Muscle layer of duodenum (tissue), 2 donors: Measurements from ENCODE around the gene FTSJ1.

Experiments
- H3K27ac ChIP-seq: one replicate; pipeline ENCODE4 v1.7.0; 2013; ENCODE audit warnings: mild to moderate bottlenecking, low read length
- H3K27me3 ChIP-seq: one replicate; pipeline ENCODE4 v1.7.0; 2013; ENCODE audit warnings: low read depth, mild to moderate bottlenecking, control low read depth, low read length
- H3K36me3 ChIP-seq, 2 donors: one replicate each; pipeline ENCODE4 v1.7.0; 2013; ENCODE audit warnings: low read length in 2 of 2, control low read depth in 1 of 2, mild to moderate bottlenecking in 1 of 2; ENCODE audit not compliant: insufficient read depth in 2 of 2, control insufficient read depth in 1 of 2
- H3K4me1 ChIP-seq, 2 donors: one replicate each; pipeline ENCODE4 v1.7.0; 2013; ENCODE audit warnings: low read length in 2 of 2, mild to moderate bottlenecking in 2 of 2, control low read depth in 1 of 2, moderate library complexity in 1 of 2; ENCODE audit not compliant: insufficient read depth in 2 of 2, control insufficient read depth in 1 of 2
- H3K4me3 ChIP-seq, 2 donors: one replicate each; pipeline ENCODE4 v1.7.0; 2013; ENCODE audit warnings: low read length in 2 of 2, low read depth in 1 of 2, mild to moderate bottlenecking in 1 of 2
- H3K9me3 ChIP-seq, 2 donors: one replicate each; pipeline ENCODE4 v1.7.0; 2013; ENCODE audit warnings: low read length in 2 of 2, control low read depth in 1 of 2, mild to moderate bottlenecking in 1 of 2; ENCODE audit not compliant: control insufficient read depth in 1 of 2
- donor health status: healthy.

The FTSJ1 gene

DNA sequence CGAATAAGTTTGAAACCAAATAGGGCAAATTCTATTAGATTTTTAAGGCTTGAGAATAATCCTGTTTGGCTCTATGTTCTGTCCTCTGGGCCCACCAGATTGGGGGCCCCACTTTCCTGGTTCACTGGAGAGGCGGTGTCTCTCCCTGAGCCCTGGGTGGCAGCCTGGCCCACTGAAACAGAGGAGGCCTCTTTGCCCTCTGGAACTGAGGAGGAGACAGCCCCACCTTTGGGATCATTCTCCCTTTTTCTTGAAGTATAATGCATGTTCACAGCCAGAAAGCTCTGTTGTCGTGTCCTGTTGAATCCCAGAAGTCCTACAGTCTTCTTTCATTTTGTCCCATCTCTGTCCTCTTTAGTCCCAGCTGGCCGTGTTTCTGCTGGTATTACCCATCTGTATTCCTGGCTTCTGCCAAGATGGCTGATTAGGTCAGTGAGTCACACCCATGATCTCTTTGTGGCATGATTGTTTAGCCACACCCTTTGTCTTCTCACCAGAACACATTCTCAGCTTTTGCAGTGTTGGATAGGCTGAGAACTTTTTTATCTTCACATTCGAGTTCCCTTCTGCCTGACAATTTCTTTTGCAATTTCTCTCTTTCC lies 55.5 kb downstream of the FTSJ1 start:
- no peak overlapping the region for H3K4me3 ChIP-seq
- H3K27me3 ChIP-seq, result no peaks in the 10 kb centered on the region
- no peaks in the 10 kb centered on the region for H3K4me1 ChIP-seq
- no peaks in the 10 kb centered on the region for H3K9me3 ChIP-seq
- no peak overlapping the region for H3K27ac ChIP-seq
- peaks cover 5 to 10% of the 10 kb centered on the region in 2 donors for H3K36me3 ChIP-seq

DNA sequence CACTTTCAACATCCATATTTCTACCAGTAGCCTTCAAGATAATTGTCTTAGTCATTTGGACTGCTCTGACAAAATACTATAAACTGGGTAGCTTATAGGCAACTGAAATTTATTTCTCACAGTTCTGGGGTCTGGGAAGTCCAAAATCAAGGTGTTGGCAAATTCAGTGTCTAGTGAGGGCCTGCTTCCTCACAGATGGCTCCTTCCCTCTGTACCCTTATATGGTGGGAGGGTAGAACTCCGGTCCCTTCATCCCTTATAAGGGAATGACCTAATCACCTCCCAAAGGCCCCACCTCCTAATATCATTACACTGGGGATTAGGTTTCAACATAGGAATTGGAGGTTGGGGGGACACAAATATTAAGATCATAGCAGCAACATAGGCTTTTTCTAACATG lies 56.2 kb downstream of the FTSJ1 start:
- Histone ChIP-seq H3K36me3 (peaks cover 2% of the 10 kb centered on the region in 2 donors), H3K27ac (no peak overlapping the region), H3K4me3 (no peak overlapping the region), H3K9me3 (no peaks in the 10 kb centered on the region), H3K4me1 (no peaks in the 10 kb centered on the region), H3K27me3 (no peaks in the 10 kb centered on the region)

DNA sequence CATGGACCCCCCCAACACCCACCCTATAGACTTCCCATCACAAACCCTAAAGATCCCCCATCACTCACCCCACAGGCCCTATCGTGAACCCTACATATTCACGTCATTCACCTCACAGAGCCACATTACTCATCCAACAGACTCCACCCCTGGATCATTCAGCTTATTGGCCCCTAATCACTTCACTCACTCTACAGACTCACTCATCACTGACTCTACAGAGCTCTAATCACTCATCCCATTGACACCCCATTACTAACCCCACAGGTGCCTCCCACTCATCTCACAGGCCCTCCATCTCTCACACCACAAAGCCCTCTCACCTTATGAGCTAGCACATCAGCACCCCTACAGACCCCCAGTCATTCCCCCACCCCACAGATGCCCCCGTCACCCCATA lies 57.2 kb downstream of the FTSJ1 start:
- Histone ChIP-seq H3K4me1 (no peaks in the 10 kb centered on the region), H3K27me3 (no peaks in the 10 kb centered on the region), H3K27ac (no peak overlapping the region), H3K9me3 (no peaks in the 10 kb centered on the region), H3K36me3 (no peaks in the 10 kb centered on the region), H3K4me3 (no peak overlapping the region)
